NCI-H446 (cell line): ENCODE data around the gene KCP.

Source experiments
- DNase-seq, 2 experiments: peaks; one replicate each; lab custom pipeline; 2025; lab: John Stamatoyannopoulos, UW

The KCP gene

DNA sequence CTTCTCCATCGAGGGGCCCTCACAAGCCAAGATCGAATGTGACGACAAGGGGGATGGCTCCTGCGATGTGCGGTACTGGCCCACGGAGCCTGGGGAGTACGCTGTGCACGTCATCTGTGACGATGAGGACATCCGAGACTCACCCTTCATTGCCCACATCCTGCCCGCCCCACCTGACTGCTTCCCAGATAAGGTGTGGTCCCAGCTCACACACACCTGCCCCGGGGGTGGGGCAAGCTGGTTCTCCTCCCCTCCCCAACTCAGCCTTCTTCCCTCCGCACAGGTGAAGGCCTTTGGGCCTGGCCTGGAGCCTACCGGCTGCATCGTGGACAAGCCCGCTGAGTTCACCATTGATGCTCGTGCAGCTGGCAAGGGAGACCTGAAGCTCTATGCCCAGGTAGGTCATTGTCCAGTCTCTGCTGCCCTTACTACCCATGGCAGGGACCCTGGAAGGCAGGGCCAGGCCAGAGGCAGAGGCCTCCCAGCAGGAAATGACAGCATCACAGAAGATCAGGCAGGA is 69.3 kb downstream of the KCP start:
- no peak for DNase-seq

- DNase-seq, result no peak
Observed at GRCh38 chr7:128840326-128841170, 70.0 kb downstream of the KCP start.

DNA sequence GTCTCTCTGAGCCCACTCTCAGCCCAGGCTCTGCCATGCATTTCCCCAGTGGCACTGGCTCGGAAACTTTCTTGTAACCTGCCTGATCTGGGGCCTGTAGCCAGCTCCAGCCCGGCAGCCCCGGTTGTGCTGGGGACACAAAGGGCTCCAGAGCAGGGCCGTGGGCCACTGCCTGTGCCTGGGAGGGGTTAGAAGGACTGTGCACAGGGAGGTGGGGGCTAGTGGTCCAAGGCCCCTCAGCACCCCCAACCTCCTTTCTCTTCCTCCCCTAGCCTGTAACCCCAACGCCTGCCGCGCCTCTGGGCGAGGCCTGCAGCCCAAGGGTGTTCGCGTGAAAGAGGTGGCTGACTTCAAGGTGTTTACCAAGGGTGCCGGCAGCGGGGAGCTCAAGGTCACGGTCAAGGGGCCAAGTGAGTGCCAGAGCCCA is 70.7 kb downstream of the KCP start:
- no peak for DNase-seq

- no peak for DNase-seq
Observed at GRCh38 chr7:128838981-128839731, 71.4 kb downstream of the KCP start.

GRCh38 chr7:128838109-128838779 is 72.3 kb downstream of the KCP start:
- no peak for DNase-seq

DNA sequence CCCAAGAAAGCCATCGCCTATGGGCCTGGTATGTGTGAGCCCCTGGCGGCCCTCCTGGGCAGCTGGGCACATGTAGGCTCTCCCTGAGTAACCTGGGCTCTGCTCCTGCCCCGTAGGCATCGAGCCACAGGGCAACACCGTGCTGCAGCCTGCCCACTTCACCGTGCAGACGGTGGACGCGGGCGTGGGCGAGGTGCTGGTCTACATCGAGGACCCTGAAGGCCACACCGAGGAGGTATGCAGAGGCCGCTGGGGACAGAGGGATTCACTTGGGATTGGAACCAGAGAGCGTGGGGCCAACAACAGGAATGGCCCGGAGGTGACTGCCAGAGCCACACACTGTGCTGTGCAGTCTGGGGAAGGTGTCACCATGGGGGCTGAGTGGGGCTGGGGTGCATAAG is 73.0 kb downstream of the KCP start:
- DNase-seq, result no peak

- DNase-seq, result no peak
Observed at GRCh38 chr7:128836729-128837348, 73.7 kb downstream of the KCP start.

DNA sequence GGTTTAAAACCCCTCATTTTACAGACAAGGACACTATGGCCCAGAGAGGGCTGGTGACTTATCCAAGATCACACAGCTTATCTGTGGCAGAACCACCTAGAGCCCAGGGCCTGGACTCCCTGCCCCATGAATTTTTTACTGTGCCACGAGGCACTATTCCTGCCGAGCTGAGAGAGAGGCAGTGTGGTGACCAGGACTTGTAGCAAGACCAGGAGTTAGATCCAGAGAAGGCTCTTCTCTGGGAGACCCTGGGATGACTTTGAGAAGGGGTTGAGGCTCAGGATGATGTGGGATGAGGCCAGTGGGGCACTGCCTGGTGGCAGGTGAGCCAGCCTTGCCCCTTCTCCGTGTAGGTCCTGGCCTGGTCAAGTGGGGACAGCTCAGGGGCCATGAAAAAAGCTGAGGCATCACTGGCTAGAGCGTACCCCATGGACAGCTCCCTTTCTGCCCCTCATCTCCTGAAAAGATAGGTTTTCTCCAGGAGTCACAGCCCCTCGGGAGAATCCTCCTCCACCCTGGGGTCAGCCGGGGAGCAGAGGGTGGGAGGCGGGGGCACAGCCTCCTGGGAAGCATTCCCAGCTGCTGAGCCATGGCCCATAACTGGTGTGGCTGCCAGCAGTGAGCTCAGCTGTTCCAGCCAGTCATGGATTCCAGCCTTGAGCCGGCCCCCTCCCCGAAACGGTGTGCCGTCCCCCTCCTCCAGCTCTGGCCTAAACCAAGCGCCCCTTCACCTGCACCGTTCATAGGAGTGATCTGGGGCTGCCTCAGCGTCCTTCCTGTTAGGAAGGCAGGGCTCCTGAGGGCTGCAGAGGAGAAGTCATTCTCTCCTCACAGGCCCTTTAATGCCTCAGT is 74.5 kb downstream of the KCP start:
- DNase-seq, result no peak

- no peak for DNase-seq
Observed at GRCh38 chr7:128835231-128835751, 75.2 kb downstream of the KCP start.

DNA sequence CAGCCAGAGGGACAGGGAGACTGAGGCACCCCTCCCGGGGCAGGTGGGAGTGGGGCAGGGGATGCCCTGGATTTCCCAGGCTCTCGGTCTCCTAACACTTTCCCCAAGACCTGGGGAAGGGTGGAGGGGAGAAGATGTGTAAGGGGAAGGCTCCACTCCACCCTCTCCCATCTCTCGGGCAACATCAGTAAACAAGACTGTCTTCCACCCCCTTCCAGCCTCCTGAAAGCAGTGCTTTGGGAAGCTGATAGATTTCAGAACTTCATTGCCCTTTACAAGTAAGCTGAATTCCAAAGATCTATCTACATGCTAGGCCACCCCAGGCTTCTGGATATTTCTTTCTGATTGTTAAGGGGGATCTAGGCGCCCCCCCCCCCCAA is 76.6 kb downstream of the KCP start:
- no peak for DNase-seq

DNA sequence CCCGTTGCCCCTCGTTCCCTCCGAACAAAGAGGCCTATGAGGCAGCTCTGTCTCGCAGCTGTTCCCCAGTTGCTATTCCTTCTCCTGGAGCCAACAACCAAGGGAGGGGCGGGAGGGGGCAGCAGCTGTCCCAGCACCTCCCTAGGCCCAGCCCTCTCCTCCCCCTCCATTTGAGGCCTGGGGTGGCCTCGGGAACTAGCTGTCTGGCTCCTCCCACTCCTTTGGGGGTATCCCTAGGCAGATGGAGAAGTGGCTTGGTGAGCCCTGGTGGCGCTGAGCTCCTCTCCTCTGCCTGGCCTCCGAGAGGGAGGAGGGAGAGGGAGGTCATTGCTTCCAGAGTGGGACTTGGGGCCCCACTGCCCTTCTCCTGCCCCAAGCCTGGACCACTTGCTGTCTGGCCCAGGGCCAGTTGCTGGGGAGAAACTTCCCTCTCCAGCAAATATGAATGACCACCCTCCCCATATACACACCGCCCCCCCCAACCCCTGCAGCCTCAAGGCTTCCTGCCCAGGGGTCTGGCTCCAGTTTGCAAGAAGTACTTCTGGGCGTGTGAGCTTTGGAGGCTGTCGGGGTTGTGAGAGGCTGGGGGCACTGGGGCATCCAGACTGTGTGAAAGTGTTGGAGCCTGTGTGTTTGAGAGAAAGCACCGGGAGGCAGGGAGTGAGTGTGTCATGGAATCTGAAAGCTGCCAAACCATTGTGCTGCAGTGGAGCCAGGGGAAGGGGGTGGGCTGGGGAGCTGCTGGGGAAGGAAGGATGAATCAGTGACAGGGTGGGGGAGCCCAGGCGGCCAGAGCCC is 77.2 kb downstream of the KCP start:
- peak; percentile 27 to 42 for DNase-seq

DNA sequence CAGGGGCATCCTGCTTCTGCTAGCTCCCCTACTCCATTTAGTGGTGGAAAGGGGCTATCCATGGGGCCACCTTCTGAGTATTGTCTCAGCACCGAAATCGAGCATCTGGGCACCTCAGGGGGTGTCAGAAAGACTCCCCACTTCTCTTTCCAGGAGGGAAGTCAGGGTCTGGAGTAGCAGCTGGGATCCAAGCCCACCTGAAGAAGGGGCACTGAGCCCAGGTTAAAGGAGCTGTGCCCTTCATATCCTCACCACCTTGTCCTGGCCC is 77.7 kb downstream of the KCP start:
- no peak for DNase-seq

GRCh38 chr7:128831994-128832879 is 78.3 kb downstream of the KCP start:
- peak in 1 of 2 experiments; percentile 6 for DNase-seq

DNA sequence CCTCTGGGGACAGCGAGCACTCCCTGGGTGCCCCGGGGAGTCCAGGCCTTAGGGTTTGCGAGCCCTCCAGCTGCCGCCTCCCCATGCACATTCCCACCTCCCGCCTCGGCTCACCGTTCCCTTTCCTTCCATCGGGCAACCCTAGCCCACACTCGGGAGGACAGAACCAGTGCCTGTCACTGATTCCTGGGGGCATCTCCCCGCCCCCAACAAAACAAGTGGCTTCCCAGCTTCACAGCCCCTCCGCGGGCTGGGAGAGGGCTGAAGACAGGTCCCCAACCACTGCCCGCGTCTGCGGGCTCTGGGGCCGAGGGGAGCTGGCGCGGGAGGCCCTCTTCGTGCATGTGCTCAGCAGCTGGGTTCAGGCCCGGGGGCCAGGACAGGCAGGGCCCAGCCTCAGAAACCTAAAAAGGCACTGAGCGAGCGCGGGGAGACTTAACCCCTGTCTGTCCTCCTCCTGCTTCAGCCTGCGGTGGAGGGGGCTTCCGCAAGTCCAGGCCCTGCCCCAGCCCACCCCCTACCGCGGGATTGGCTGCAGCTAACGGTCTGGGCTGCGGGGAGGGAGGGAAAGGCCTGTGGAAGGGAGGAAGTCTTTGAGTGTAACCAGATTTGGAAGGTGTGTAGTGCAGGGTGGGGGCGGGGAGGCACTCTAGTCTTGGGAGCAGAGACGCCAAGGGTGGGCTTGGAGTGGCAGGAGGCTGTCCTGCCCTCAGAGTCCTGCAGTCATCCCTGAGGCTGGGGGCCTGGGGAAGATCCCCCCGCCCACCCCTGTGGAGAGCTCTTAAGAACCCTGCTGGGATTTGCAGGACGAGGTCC is 79.1 kb downstream of the KCP start:
- no peak for DNase-seq

DNA sequence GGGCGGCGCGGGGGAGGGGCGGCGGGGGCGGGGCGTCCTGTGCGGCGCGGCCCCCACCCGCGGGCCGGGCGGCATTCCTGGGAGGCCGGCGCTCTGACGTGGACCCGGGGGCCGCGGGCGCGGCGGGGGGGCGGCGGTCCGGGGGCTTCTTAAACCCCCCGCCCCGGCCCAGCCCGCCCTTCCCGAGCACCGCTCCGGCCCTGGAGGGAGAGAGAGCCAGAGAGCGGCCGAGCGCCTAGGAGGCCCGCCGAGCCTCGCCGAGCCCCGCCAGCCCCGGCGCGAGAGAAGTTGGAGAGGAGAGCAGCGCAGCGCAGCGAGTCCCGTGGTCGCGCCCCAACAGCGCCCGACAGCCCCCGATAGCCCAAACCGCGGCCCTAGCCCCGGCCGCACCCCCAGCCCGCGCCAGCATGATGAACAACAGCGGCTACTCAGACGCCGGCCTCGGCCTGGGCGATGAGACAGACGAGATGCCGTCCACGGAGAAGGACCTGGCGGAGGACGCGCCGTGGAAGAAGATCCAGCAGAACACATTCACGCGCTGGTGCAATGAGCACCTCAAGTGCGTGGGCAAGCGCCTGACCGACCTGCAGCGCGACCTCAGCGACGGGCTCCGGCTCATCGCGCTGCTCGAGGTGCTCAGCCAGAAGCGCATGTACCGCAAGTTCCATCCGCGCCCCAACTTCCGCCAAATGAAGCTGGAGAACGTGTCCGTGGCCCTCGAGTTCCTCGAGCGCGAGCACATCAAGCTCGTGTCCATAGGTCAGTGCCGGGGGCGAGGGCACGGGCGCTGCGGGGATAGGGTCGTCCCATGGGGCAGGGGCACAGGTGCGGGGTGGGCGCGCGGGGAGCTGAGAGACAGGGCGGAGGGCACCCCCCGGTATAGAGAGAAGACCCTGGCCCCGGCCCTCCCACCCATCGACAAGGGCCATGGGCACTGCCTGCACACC is 80.0 kb downstream of the KCP start, which contains the start of gene FLNC:
Gene FLNC, plus strand, starts transcription at position 176 of the 947 bp plus-strand sequence. Its CDS starts 232 bp downstream, at position 408.
- DNase-seq, result no peak

DNA sequence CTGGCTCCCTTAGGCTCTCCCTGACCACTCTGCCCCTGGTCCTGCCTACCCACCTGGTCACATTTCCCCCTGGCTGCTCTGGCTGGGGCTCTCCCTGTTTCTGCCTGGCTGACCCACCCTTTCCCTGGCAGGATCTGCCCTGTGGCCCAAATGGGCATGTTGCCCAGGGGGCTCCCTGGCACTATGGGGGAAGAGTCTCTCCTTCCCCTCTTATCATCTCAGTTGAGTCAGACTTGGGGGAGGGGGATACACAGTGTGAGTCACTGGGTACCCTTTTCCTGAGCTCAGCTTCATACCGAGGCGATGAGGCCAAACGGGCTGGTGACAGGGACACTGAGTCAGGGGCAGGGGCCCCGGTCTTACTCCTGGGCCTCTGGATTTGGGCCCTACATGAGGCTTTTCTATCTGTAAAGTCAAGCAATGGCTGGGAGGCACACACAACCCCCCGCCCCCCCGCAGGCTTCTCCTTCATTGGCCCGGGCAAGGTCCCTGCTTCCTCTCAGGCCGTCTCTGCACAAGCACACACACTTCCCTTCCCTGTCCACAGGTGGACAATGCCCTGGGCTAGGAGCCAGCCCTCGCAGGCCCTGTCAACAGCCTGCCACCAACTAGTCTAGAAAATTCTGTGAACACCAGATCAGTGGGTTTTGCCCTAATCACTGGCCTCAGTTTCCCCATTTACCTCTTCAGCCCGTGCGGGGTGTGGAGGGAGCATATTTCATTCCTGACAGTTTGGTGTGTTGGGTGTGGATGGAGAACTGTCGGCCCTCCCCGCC is 80.9 kb downstream of the KCP start:
- DNase-seq, result no peak
